Activated CD8-positive, alpha-beta memory T cell treated with anti-CD3 and anti-CD28 coated beads, Interleukin-2, amount 50 U/mL, for 24 hours (primary cell): ENCODE results near the gene TBC1D1.

Experiments used
- DNase-seq: peaks from one replicate; pipeline ENCODE4 v3.0.0-alpha.2; 2020; ENCODE audit errors: extremely low read depth

The TBC1D1 gene

GRCh38 chr4:38046727-38047489, 156.0 kb downstream of the TBC1D1 start:
- DNase-seq: no peak

- no peak for DNase-seq
Observed at GRCh38 chr4:38049545-38050170, 158.8 kb downstream of the TBC1D1 start.

- no peak for DNase-seq
Observed at GRCh38 chr4:38050560-38051350, 159.9 kb downstream of the TBC1D1 start.

DNA sequence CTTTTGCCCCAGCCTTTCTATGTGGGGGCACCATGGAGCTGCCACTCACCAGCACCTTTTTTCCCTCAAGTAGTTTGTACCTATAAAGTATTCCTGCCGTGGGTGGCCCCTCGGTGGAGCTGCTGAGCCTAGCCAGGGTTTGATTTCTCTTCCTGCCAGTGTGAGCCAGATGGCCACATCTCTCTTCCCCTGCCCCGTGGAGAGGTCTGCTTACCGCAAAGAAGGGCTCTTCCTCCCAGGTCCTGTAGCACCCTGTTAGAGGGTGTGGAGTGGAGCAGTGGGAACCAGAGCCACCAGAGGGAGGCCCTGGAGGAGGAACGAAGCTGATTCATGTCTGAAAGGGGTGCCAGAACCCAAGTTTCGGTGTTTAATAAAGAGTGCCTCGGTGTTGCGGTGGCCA, 164.7 kb downstream of the TBC1D1 start:
- DNase-seq: no peak

DNA sequence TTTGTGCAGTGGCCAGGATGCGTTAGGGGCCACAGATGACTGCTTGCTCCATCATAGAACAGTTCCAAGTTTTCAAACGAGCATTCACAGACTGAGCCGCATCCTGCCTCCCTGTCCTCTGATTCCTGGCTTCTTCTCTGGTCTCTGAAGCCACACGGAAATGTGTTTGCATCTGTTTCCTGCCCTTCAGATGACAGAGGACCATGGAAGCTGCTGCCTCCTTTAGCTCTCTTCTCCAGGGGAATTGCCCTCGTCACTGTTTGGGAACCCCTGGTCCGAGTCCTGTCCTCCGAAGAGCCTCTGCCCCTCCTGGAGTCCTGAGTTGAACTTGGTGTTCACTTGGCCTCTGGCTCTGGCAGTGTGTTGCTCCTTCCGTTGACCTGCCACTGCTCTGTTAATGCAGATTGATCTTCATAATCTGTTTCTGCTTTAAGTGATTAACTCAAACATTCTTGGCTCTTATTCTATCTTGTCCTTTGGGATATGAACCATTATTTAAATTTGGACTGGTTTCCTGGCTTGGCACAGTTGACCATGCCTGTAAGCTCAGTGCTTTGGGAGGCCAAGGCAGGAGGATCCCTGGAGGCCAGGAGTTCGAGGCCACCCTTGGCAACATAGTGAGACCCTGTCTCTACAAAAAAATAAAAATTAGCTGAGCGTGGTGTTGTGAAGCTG, 165.3 kb downstream of the TBC1D1 start:
- no peak for DNase-seq

DNA sequence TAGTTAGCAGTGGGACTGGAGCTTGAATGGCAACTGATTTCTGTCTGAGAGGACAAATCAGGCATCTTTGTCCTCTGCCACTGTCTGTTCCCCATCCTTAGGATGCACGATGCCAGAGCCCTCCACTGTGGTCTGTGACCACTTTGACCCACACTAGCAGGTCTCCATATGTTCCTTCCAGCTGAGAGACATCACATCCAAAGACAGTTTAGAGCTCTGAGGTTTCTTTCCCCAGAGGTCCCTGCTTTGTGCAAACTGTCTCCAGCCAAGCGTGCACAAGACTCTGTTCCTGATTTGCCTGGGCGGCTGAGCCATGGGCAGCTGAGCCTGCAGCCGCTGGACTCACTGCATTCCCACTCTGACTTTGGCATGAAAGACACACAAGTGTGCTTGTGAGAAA, 167.3 kb downstream of the TBC1D1 start:
- DNase-seq: no peak

DNA sequence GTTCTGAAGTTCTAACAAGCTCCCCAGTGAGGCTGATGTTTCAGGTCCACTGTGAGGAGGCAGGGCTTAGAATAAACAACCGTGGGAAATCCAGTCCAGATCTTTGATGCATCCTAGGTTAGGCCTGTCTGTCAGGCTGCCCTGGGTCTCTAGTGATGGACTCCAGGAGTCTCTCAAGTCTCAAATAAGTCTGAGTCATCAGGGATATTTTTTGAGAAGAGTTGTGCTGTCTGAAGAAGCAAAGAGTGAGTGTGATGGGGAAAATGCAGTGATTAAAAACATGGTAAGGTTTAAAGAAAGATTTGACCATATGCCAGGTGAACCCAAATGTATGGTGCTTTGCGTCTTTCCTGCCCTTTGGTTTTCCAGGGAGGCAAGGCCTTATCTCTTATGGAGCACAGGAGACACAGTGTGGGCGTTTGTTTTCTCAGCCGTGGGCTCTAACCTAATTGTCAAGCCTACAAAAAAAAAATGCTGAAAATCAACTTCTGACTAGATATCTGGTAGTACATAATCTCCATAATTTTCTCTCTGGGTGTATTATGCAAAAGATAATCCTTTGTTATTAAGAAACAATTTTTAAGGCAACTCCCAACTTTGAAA, 170.0 kb downstream of the TBC1D1 start:
- DNase-seq: no peak

DNA sequence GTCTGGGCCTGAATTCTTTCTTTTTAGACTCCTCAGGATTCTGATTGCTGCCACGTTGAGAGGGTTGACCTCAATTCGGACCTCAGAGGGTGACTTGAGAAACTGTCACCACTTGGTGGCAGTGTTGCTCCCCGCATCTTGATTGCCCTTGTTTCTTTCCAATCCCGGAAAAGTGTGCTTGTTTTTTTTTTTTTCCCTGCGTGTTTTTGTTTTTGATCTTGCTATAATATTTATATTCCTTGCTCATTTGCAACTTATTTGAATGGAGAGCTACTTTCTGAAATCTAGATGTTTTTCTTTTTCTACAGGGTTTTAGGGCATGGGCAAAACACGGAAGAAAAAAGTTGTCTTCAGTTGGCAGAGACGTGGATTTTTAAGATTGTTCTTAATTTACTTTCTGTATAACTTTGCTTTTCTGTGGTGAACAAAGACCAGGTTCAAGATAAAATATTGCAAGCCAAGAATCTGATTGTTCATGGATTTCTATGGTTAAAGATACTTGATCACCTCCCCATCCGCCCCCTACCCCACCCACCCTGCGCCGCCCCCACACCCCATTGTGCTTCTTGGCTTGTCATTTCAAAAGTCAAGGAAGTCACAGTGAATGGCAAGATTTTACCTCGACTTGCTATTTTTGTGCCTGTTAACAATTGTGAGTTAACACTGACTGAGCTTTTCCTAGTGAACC, 171.3 kb downstream of the TBC1D1 start:
- peak; percentile 41 for DNase-seq

DNA sequence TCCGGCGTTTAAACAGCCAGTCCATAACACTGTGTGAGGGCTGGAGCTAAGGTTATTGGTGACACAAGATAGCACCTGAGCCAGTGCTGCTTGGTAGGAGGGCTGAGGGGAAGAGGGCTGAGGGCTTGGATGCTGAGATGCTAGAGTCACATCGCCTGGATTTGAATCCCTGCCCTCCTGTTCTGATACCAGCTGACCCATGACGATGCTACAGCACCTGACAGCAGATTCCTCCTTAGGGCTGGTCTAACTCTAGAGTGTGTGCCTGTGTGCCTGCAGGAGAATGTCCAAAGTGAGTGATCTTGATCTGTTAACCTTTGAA, 171.9 kb downstream of the TBC1D1 start:
- no peak for DNase-seq

- no peak for DNase-seq
Observed at GRCh38 chr4:38065176-38065575, 174.3 kb downstream of the TBC1D1 start.

GRCh38 chr4:38065900-38066299, 175.0 kb downstream of the TBC1D1 start:
- no peak for DNase-seq

GRCh38 chr4:38067499-38067898, 176.6 kb downstream of the TBC1D1 start:
- no peak for DNase-seq

DNA sequence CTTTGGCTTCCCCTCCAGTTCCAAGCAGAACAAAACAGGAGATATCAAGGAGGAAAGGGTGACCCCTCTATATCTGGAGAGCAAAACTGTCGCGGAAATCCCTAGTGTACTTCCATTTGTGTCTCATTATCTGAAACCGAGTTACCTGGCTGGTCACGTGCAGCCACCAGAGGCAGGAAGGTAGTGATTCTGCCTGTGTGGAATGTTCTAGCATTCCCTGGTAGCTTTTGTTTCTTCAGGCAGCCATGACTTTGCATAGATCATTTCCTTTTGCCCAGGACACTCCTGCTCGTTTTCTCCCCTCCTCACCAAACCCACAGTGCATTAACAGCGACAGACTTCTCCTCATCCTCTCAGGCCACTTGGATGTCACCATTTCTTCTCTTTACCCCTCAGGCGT, 177.2 kb downstream of the TBC1D1 start:
- no peak for DNase-seq

- no peak for DNase-seq
Observed at GRCh38 chr4:38069271-38069760, 178.4 kb downstream of the TBC1D1 start.

DNA sequence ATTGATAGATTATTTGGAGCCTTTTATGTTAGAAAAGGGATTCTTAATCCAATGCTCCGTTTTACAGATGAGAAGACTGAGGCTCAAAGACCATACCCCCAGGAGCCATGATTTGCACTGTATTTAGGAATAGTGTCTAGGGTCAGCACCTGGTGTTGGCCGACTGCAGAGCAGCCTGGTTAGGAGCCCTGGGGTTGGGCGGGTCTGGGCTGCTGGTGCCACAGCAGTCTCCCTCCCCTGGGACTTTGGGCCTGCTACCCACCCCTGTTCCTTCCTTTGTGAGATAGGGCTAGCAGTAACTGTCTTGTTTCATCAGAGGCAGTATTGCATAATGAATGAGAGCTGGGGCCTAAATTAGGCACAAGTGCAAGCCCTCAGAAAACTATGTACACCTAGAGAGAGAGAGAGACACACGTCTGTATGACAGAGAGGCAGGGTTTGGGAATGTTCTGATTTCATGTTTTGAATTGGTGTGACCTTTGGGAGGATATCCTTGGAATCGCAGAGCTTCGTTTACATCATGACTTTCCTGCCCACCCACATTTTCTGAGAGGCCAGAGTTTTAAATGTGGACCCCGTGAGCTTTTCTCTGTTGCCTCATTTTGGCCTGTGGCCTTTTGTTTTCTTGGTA, 181.0 kb downstream of the TBC1D1 start:
- no peak for DNase-seq

GRCh38 chr4:38072578-38072977, 181.7 kb downstream of the TBC1D1 start:
- no peak for DNase-seq

DNA sequence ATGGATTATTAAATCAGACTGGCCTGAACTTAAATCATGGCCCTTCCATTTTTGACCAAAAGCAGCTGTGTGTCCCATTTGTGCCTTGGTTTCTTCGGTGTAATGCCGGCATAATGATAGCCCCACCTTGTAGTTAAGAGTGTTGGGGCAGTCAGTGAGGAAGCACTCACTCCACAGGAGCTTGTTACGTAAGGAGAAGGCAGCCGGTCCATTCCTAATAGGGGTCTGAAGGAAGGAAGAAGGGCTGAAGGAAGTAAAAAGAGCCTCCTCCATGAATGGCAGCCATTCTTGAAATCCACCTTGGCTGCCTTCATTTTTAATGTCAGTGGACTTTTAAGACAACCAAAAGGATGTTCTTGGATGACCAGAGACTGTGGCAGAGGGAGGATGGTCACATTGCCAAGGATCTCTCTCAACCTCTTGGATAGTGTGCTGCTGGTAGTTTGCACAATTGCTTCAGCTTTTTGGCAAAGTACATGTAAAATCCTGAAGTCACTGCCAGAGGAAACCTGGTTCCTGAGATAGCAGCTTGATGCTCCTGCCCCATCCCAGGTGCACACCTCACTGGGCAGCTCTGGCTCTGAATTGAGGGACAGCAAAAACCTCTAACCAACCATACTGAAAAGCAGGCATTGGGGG, 182.8 kb downstream of the TBC1D1 start:
- DNase-seq: no peak

GRCh38 chr4:38075370-38076152, 184.7 kb downstream of the TBC1D1 start:
- DNase-seq: no peak

- DNase-seq: no peak
Observed at GRCh38 chr4:38076153-38076669, 185.3 kb downstream of the TBC1D1 start.
